GM23338 (cell line): Measurements from ENCODE around the gene KRT16.

Source experiments
- EZH2phosphoT487 ChIP-seq: fragments of 200-600 bp; sonication (generic); IDR thresholded peaks from one replicate; pipeline ENCODE4 v1.8.1; 2018; ENCODE audit warnings: antibody characterized with exemption; ENCODE audit not compliant: unreplicated experiment
- POLR2AphosphoS5 ChIP-seq: IDR thresholded peaks from 2 replicates; pipeline ENCODE4 v1.6.1; 2016; ENCODE audit warnings: antibody characterized with exemption, low read depth
- TF ChIP-seq, protein P1 (sequence below), 2 experiments: fragments of 200-600 bp in 1 of 2; sonication (generic) in 1 of 2; conservative IDR thresholded peaks; 2 replicates each; pipeline versions ENCODE4 v1.5.1 to v1.6.1; 2016 to 2017; ENCODE audit warnings: antibody characterized with exemption in 2 of 2, low read depth in 2 of 2, mild to moderate bottlenecking in 2 of 2, moderate library complexity in 1 of 2

DNA sequence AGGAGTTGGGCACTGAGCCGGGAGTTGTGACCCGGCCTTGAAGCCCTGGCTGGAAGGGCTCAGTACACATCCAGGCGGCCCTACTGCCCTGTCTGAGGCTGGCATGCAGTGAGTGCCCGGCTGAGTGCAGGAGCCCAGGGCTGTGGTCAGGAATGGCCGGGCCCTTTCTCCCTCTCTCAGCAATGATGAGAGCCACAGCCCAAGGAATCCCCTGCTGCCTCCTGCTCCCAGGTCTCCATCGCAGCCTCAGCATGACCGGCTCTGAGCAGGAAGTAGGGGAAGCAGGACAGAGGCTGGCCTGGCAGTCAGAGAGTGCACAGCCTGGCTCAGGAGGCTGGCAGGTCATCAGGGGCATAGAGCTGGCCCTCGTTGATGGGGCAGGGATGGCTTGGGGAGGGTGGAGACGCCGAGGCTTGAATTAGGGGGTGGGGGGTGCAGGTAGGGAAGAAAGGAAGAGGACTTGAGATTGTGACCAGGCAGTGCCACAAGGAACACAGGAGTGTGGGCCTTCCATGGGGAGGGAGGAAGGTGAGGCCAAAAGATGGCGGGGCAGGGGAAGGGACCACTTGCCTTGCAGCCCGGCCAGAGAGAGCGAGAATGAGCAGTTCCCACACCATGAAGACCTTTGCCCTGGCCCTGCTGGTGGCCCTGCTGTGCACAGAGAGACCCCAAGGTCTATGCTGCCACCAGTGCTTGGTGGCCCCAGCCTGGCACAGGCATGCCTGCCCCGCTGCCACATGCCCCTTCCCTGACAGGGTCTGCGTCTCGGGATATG, 43.9 kb upstream of the KRT16 start:
- TF ChIP-seq, protein P1, sequence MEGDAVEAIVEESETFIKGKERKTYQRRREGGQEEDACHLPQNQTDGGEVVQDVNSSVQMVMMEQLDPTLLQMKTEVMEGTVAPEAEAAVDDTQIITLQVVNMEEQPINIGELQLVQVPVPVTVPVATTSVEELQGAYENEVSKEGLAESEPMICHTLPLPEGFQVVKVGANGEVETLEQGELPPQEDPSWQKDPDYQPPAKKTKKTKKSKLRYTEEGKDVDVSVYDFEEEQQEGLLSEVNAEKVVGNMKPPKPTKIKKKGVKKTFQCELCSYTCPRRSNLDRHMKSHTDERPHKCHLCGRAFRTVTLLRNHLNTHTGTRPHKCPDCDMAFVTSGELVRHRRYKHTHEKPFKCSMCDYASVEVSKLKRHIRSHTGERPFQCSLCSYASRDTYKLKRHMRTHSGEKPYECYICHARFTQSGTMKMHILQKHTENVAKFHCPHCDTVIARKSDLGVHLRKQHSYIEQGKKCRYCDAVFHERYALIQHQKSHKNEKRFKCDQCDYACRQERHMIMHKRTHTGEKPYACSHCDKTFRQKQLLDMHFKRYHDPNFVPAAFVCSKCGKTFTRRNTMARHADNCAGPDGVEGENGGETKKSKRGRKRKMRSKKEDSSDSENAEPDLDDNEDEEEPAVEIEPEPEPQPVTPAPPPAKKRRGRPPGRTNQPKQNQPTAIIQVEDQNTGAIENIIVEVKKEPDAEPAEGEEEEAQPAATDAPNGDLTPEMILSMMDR (conservative IDR thresholded peaks at IDR 0.05; ENCODE audit: low read depth in 2 of 2), result no peak
- no peak for TF ChIP-seq POLR2AphosphoS5
- no peak for TF ChIP-seq EZH2phosphoT487
